GM12878 (cell line): Measurements from ENCODE around the gene AFG1L. TPM values are rescaled to one million over a fixed set of nuclear protein-coding genes. Genes with fewer than 3 reads are reported as not detected.

ENCODE experiments used
- ATAC-seq: fragments of 200-7000 bp; cut with Tn5 transposase; 3 replicates; pipeline ENCODE4 v1.9.1; 2020; ENCODE audit warnings: mild to moderate bottlenecking, moderate library complexity
- BruUV-seq: library from RNA; stranded (reverse); fragments of 400-500 nt; replicated peaks from 2 replicates; lab custom pipeline; 2021; lab: Mats Ljungman, UMichigan
- CTCF ChIA-PET: fragments of 300-600 bp; sonication (Branson Sonifier 250); formaldehyde crosslinking; extraction: SDS; loops from one replicate; lab custom pipeline; 2021; ENCODE audit warnings: inconsistent platforms; lab: Yijun Ruan, JAX
- POLR2A ChIA-PET: fragments of 350-600 bp; formaldehyde crosslinking; extraction: SDS; loops from one replicate; lab custom pipeline; 2021; ENCODE audit warnings: inconsistent platforms; lab: Charles Lee
- RAD21 ChIA-PET: fragments of 300-600 bp; sonication (Branson Sonifier 250); formaldehyde crosslinking; loops from one replicate; lab custom pipeline; 2023; ENCODE audit warnings: antibody characterized with exemption; ENCODE audit not compliant: unreplicated experiment; lab: Charles Lee
- SMC1A ChIA-PET: fragments of 300-600 bp; sonication (Branson Sonifier 250); formaldehyde crosslinking; loops from one replicate; lab custom pipeline; 2023; ENCODE audit not compliant: unreplicated experiment, uncharacterized antibody; lab: Charles Lee
- DNase-seq: peaks from one replicate; pipeline ENCODE4 v3.0.0-alpha.2; 2011; ENCODE audit warnings: low read depth, low spot score
- FAIRE-seq: peaks from 3 replicates; lab custom pipeline; 2011; peaks lifted over from hg19 to GRCh38; lab: Jason Lieb, UNC
- H2AFZ ChIP-seq: 2 replicates; pipeline ENCODE4 v1.6.0; 2011; ENCODE audit warnings: low read depth, low read length, control low read depth; ENCODE audit not compliant: control insufficient read depth
- H3K27ac ChIP-seq: 2 replicates; pipeline ENCODE4 v1.5.1; 2011; ENCODE audit warnings: control low read depth; ENCODE audit not compliant: control insufficient read depth, insufficient read depth
- H3K27me3 ChIP-seq, 2 experiments: replicated peaks in 1 of 2; 2 replicates each; pipeline versions ENCODE4 v1.6.0 to v1.6.1; 2011; ENCODE audit warnings: low read length in 1 of 2; ENCODE audit not compliant: control insufficient read depth in 2 of 2, insufficient read depth in 2 of 2
- H3K36me3 ChIP-seq, 2 experiments: 2 replicates each; pipeline ENCODE4 v1.5.1; 2011; ENCODE audit warnings: low read length in 1 of 2; ENCODE audit not compliant: control insufficient read depth in 2 of 2, insufficient read depth in 2 of 2
- H3K4me1 ChIP-seq: 2 replicates; pipeline ENCODE4 v1.6.1; 2011; ENCODE audit warnings: mild to moderate bottlenecking, low read length, moderate library complexity, mixed read lengths; ENCODE audit not compliant: control insufficient read depth, insufficient read depth
- H3K4me2 ChIP-seq: 2 replicates; pipeline ENCODE4 v1.6.0; 2011; ENCODE audit warnings: control low read depth; ENCODE audit not compliant: control insufficient read depth, insufficient read depth
- H3K4me3 ChIP-seq: fragments of 200-600 bp; sonication (generic); 2 replicates; pipeline ENCODE4 v1.5.1; 2016
- H3K79me2 ChIP-seq: 2 replicates; pipeline ENCODE4 v1.6.0; 2011; ENCODE audit warnings: low read length; ENCODE audit not compliant: control insufficient read depth, insufficient read depth
- H3K9ac ChIP-seq: 2 replicates; pipeline ENCODE4 v1.8.0; 2011; ENCODE audit warnings: low read length, control low read depth, mixed read lengths; ENCODE audit not compliant: control insufficient read depth, insufficient read depth
- H3K9me3 ChIP-seq: replicated peaks from 3 replicates; pipeline ENCODE4 v1.5.1; 2011; ENCODE audit warnings: mild to moderate bottlenecking, low read length; ENCODE audit not compliant: control insufficient read depth, insufficient read depth
- H4K20me1 ChIP-seq: 2 replicates; pipeline ENCODE4 v1.6.0; 2011; ENCODE audit not compliant: control insufficient read depth, insufficient read depth
- BACH1 ChIP-seq: fragments of 450-650 bp; IDR thresholded peaks from 2 replicates; pipeline ENCODE4 v1.6.1; 2017; ENCODE audit warnings: mild to moderate bottlenecking, borderline replicate concordance
- BCL3 ChIP-seq: IDR thresholded peaks from 2 replicates; pipeline ENCODE4 v1.6.1; 2011; ENCODE audit warnings: borderline replicate concordance, low read depth, mild to moderate bottlenecking, moderate library complexity, low read length; ENCODE audit not compliant: insufficient read depth, poor library complexity, severe bottlenecking
- HDAC2 ChIP-seq: fragments of 200-600 bp; sonication (generic); IDR thresholded peaks from 2 replicates; pipeline ENCODE4 v1.6.1; 2017
- HSF1 ChIP-seq: fragments of 150-350 bp; IDR thresholded peaks from 2 replicates; pipeline ENCODE4 v1.6.1; 2014; ENCODE audit warnings: mild to moderate bottlenecking, low read depth, low read length
- JUNB ChIP-seq: IDR thresholded peaks from 2 replicates; pipeline ENCODE4 v1.6.1; 2016; ENCODE audit warnings: antibody characterized with exemption, mild to moderate bottlenecking
- KDM1A ChIP-seq: fragments of 200-600 bp; sonication (generic); IDR thresholded peaks from 2 replicates; pipeline ENCODE4 v1.6.1; 2016; ENCODE audit warnings: borderline replicate concordance
- NFIC ChIP-seq: IDR thresholded peaks from 2 replicates; pipeline ENCODE4 v1.6.1; 2012; ENCODE audit warnings: low read depth, mild to moderate bottlenecking, inconsistent platforms, low read length, moderate library complexity
- SUZ12 ChIP-seq: fragments of 200-600 bp; sonication (generic); IDR thresholded peaks from one replicate; pipeline ENCODE4 v1.6.1; 2018; ENCODE audit warnings: antibody characterized with exemption, mild to moderate bottlenecking; ENCODE audit not compliant: unreplicated experiment
- YY1 ChIP-seq: IDR thresholded peaks from 2 replicates; pipeline ENCODE4 v1.6.1; 2011; ENCODE audit warnings: low read depth, mild to moderate bottlenecking, low read length
- WGBS: methylation state at CpG from one replicate; pipeline ENCODE4 v1.1.6; 2016; ENCODE audit warnings: low lambda C conversion rate; ENCODE audit not compliant: insufficient replicate concordance, insufficient coverage; ENCODE audit errors: missing lambda C conversion rate; 5-methylcytosine and 5-hydroxymethylcytosine counted together
- in situ Hi-C: fragments of 300-500 bp; cut with MboI; formaldehyde crosslinking; loops from 9 replicates; pipeline ENCODE4 v1.14.3; 2018; ENCODE audit warnings: mixed read lengths
- intact Hi-C: fragments of 100-400 bp; cut with micrococcal nuclease; formaldehyde crosslinking; loops from one replicate; pipeline ENCODE4 v1.14.2; 2022; ENCODE audit not compliant: unreplicated experiment
- polyA plus RNA-seq, 11 experiments: library from polyadenylated mRNA; depleted of rRNA in 4 of 11; unstranded in 6 of 11; stranded (reverse) in 5 of 11; fragments of >200 nt; fragmentation: Nextera tagmentation in 4 of 11; fragmentation: Illumina TruSeq in 1 of 11; extraction: Ambion mirVana in 4 of 11; extraction: Trizol in 1 of 11; gene quantifications; 1 replicate in 1 of 11; 2 replicates in 10 of 11; pipeline versions ENCODE4 v1.2.1 to v1.2.3, GENCODE V29; 2011 to 2016; ENCODE audit warnings: inconsistent platforms in 2 of 11, missing spikeins in 2 of 11, low read depth in 1 of 11
- total RNA-seq, 4 experiments: library from RNA; depleted of rRNA in 3 of 4; stranded (reverse); fragments of >200 nt in 3 of 4; fragmentation: Illumina TruSeq in 1 of 4; extraction: Trizol in 1 of 4; gene quantifications; 2 replicates each; pipeline versions ENCODE4 v1.2.1 to v1.2.3, GENCODE V29; 2013 to 2021

Gene AFG1L
- total and polyA plus RNA-seq, 10 of the 15 experiments (the other 5 are each of a cell fraction or from before 2014, with no cell fraction given): 2.3 to 9.0 (median 4.3) TPM

GRCh38 chr6:108336971-108337370 is 42.1 kb downstream of the AFG1L start:
- 72% methylated on average over 3 of the region's 3 CpGs for WGBS
- ChIA-PET CTCF (no interaction called here), POLR2A (interaction anchor here (1.3 kb wide), 1 partner anchor 10 kb away, joined by 3 read pairs; no protein-coding TSS in a partner anchor)
- no peak for DNase-seq
- Histone ChIP-seq H3K27me3 (no peaks in the 10 kb centered on the region), H3K4me3 (no peak overlapping the region), H3K4me1 (peaks cover 11% of the 10 kb centered on the region), H3K4me2 (no peak overlapping the region)
- no peak for ATAC-seq
- in situ Hi-C loops: no loop called here
- no TSS peak for BruUV-seq
- no peak for TF ChIP-seq YY1
- TF ChIP-seq SUZ12: no peak
- no peak for TF ChIP-seq HSF1
- no peak for TF ChIP-seq JUNB
- TF ChIP-seq BACH1: no peak
- TF ChIP-seq KDM1A: no peak
- no peak for TF ChIP-seq BCL3
- TF ChIP-seq NFIC: no peak
- TF ChIP-seq HDAC2: no peak
- TF ChIP-seq, all 136 proteins: peak for 0
- H3K27ac ChIP-seq: no peak overlapping the region
- no peaks in the 10 kb centered on the region for H3K36me3 ChIP-seq
- no peak for FAIRE-seq
- H3K79me2 ChIP-seq: no peaks in the 10 kb centered on the region
- no peak overlapping the region for H2AFZ ChIP-seq
- no peaks in the 10 kb centered on the region for H4K20me1 ChIP-seq
- SMC1A ChIA-PET: no interaction called here
- H3K9ac ChIP-seq: no peak overlapping the region
- intact Hi-C loops: loop anchor here (2.0 kb wide), 1 partner anchor 32 kb away; no protein-coding TSS in a partner anchor
- H3K9me3 ChIP-seq: no peaks in the 10 kb centered on the region
- RAD21 ChIA-PET: no interaction called here
